Osteoblast (primary cell): ENCODE results near the gene MIA2. TPM values are rescaled to one million over a fixed set of nuclear protein-coding genes. Genes with fewer than 3 reads are reported as not detected.
A peak's percentile ranks its signal among the peaks of the same experiment; 100 is the strongest.

ENCODE experiments used
- DNase-seq: peaks from one replicate; pipeline ENCODE4 v3.0.0; 2011; ENCODE audit warnings: low spot score, mixed read lengths; ENCODE audit not compliant: insufficient read length; ENCODE audit errors: missing footprints
- H2AFZ ChIP-seq: 2 replicates; pipeline ENCODE4 v1.6.0; 2011; ENCODE audit warnings: mild to moderate bottlenecking, low read length
- H3K27ac ChIP-seq: 2 replicates; pipeline ENCODE4 v1.5.1; 2011; ENCODE audit warnings: mild to moderate bottlenecking, low read depth, low read length, moderate library complexity
- H3K27me3 ChIP-seq: 2 replicates; pipeline ENCODE4 v1.6.0; 2012; ENCODE audit warnings: mild to moderate bottlenecking, control low read depth, inconsistent platforms, low read length, moderate library complexity; ENCODE audit not compliant: insufficient read depth
- H3K36me3 ChIP-seq: 2 replicates; pipeline ENCODE4 v1.5.1; 2011; ENCODE audit warnings: mild to moderate bottlenecking, low read length, control low read depth, moderate library complexity; ENCODE audit not compliant: insufficient read depth
- H3K4me1 ChIP-seq: 2 replicates; pipeline ENCODE4 v1.5.1; 2011; ENCODE audit warnings: mild to moderate bottlenecking, low read length, control low read depth, moderate library complexity; ENCODE audit not compliant: insufficient read depth
- H3K4me2 ChIP-seq: 2 replicates; pipeline ENCODE4 v1.6.0; 2011; ENCODE audit warnings: mild to moderate bottlenecking, low read length; ENCODE audit not compliant: insufficient read depth
- H3K4me3 ChIP-seq: fragments of 200-600 bp; sonication (generic); 3 replicates; pipeline ENCODE4 v1.5.1; 2012; ENCODE audit warnings: mild to moderate bottlenecking, low read length, inconsistent platforms; ENCODE audit not compliant: insufficient read depth
- H3K79me2 ChIP-seq: 2 replicates; pipeline ENCODE4 v1.6.0; 2012; ENCODE audit warnings: mild to moderate bottlenecking, low read length, control low read depth, inconsistent platforms; ENCODE audit not compliant: insufficient read depth
- H3K9me3 ChIP-seq: 2 replicates; pipeline ENCODE4 v1.5.1; 2011; ENCODE audit warnings: low read depth, low read length, control low read depth
- H4K20me1 ChIP-seq: 2 replicates; pipeline ENCODE4 v1.6.0; 2012; ENCODE audit warnings: mild to moderate bottlenecking, low read length, control low read depth; ENCODE audit not compliant: insufficient read depth
- total RNA-seq: library from RNA; depleted of rRNA; stranded (reverse); fragments of >200 nt; gene quantifications from 2 replicates; pipeline ENCODE4 v1.2.3, GENCODE V29; 2012
- TF ChIP-seq, protein P1 (sequence below): IDR thresholded peaks from 2 replicates; pipeline ENCODE4 v1.5.1; 2011; ENCODE audit warnings: mild to moderate bottlenecking, low read depth, low read length, moderate library complexity; ENCODE audit errors: extremely low read depth

Gene MIA2
- total RNA-seq, 1 donor, result 25.0 TPM

DNA sequence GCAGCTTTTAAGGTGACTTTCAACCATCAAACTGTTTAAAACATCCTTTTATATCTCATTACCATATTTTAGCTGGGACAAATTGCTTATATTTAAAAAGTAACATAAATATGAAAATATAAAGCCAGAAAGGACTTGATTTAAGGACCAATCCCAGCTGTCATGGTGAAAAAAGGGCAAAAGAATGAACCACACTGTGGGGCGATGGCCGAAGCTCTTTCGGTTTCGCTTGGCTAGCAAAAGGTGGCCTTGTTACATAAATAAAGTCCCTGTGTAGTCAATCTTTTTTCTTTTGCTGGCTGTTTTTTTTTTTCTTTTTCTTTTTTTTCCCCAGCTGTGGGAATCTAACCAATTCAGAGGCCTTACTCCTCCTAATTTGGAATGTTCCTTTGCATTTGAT is 147.7 kb downstream of the MIA2 start:
- no peak overlapping the region for H3K27ac ChIP-seq
- no peaks in the 10 kb centered on the region for H4K20me1 ChIP-seq
- peaks cover 3% of the 10 kb centered on the region for H3K36me3 ChIP-seq
- no peaks in the 10 kb centered on the region for H3K79me2 ChIP-seq
- H3K27me3 ChIP-seq, result no peaks in the 10 kb centered on the region
- peaks cover 8% of the 10 kb centered on the region for H3K4me1 ChIP-seq
- no peak overlapping the region for H3K4me3 ChIP-seq
- H3K4me2 ChIP-seq, result peak overlapping the region; percentile 63
- TF ChIP-seq, protein P1, sequence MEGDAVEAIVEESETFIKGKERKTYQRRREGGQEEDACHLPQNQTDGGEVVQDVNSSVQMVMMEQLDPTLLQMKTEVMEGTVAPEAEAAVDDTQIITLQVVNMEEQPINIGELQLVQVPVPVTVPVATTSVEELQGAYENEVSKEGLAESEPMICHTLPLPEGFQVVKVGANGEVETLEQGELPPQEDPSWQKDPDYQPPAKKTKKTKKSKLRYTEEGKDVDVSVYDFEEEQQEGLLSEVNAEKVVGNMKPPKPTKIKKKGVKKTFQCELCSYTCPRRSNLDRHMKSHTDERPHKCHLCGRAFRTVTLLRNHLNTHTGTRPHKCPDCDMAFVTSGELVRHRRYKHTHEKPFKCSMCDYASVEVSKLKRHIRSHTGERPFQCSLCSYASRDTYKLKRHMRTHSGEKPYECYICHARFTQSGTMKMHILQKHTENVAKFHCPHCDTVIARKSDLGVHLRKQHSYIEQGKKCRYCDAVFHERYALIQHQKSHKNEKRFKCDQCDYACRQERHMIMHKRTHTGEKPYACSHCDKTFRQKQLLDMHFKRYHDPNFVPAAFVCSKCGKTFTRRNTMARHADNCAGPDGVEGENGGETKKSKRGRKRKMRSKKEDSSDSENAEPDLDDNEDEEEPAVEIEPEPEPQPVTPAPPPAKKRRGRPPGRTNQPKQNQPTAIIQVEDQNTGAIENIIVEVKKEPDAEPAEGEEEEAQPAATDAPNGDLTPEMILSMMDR, result no peak
- DNase-seq, result no peak
- H2AFZ ChIP-seq, result no peak overlapping the region
- H3K9me3 ChIP-seq, result no peaks in the 10 kb centered on the region

- DNase-seq, result no peak
- H3K27ac ChIP-seq, result no peak overlapping the region
- no peaks in the 10 kb centered on the region for H3K79me2 ChIP-seq
- H3K4me3 ChIP-seq, result no peak overlapping the region
- no peak overlapping the region for H2AFZ ChIP-seq
- H3K4me1 ChIP-seq, result no peaks in the 10 kb centered on the region
- H3K4me2 ChIP-seq, result no peak overlapping the region
- peaks cover 3% of the 10 kb centered on the region for H3K36me3 ChIP-seq
- H3K27me3 ChIP-seq, result no peaks in the 10 kb centered on the region
- H4K20me1 ChIP-seq, result no peaks in the 10 kb centered on the region
- no peaks in the 10 kb centered on the region for H3K9me3 ChIP-seq
- TF ChIP-seq, protein P1, result no peak
These were observed 148.7 kb downstream of the MIA2 start for GRCh38 chr14:39382463-39382862.

DNA sequence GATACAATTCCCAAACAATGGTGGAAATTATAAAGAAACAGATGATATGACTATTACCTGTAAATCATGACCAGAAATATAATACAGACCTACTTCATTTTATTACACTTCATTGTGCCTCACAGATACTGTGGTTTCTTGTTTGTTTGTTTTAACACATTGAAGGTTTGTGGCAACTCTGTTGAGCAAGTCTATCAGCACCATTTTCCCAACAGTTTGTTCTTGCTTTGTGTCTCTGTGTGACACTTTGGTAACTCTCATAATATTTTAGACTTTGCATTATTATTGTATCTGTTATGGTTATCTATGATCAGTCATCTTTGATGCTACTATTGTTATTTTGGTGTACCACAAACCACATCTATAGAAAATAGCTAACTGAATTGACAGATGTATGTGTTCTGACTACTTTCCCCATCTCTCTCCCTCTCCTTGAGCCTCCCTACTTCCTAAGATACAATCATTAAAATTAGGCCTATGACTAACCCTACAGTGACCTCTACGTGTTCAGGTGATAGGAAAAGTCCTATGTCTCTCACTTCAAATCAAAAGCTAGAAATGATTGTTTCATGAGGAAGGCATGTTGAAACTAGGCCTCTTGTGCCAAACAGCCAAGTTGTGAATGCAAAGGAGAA is 149.4 kb downstream of the MIA2 start:
- Histone ChIP-seq H3K79me2 (no peaks in the 10 kb centered on the region), H3K4me2 (no peak overlapping the region), H2AFZ (no peak overlapping the region), H4K20me1 (no peaks in the 10 kb centered on the region), H3K27me3 (no peaks in the 10 kb centered on the region), H3K9me3 (no peaks in the 10 kb centered on the region), H3K36me3 (peaks cover 3% of the 10 kb centered on the region), H3K4me3 (no peak overlapping the region), H3K27ac (no peak overlapping the region), H3K4me1 (no peaks in the 10 kb centered on the region)
- DNase-seq, result no peak
- TF ChIP-seq, protein P1, result no peak

GRCh38 chr14:39383741-39384140 is 150.0 kb downstream of the MIA2 start:
- TF ChIP-seq, protein P1, result no peak
- no peak overlapping the region for H3K27ac ChIP-seq
- no peak for DNase-seq
- no peaks in the 10 kb centered on the region for H4K20me1 ChIP-seq
- no peaks in the 10 kb centered on the region for H3K79me2 ChIP-seq
- H3K36me3 ChIP-seq, result peaks cover 3% of the 10 kb centered on the region
- H2AFZ ChIP-seq, result no peak overlapping the region
- no peaks in the 10 kb centered on the region for H3K9me3 ChIP-seq
- H3K4me1 ChIP-seq, result no peaks in the 10 kb centered on the region
- no peak overlapping the region for H3K4me2 ChIP-seq
- no peaks in the 10 kb centered on the region for H3K27me3 ChIP-seq
- H3K4me3 ChIP-seq, result no peak overlapping the region
